CD14-positive monocyte (primary cell): ENCODE results near the gene LRRC10. TPM values are rescaled to one million over a fixed set of nuclear protein-coding genes. Genes with fewer than 3 reads are reported as not detected.

Experiments
- DNase-seq, 3 donors: peaks; one replicate each; pipeline ENCODE4 v3.0.0-alpha.2; 2011 to 2022
- H2AFZ ChIP-seq: 2 replicates; pipeline ENCODE4 v1.6.0; 2012; ENCODE audit warnings: mild to moderate bottlenecking, low read depth, low read length, inconsistent platforms; ENCODE audit not compliant: insufficient read depth, poor library complexity, severe bottlenecking
- H3K27ac ChIP-seq, 2 donors: 1 replicate in 1 of 2; 2 replicates in 1 of 2; pipeline ENCODE4 v1.5.1; 2012 to 2013; ENCODE audit warnings: low read length in 2 of 2, control low read depth in 1 of 2, inconsistent platforms in 1 of 2, low read depth in 1 of 2, mild to moderate bottlenecking in 1 of 2
- H3K27me3 ChIP-seq, 2 donors: one replicate each; pipeline versions ENCODE4 v1.6.0 to v1.6.1; 2011 to 2013; ENCODE audit warnings: low read length in 2 of 2; ENCODE audit not compliant: control insufficient read depth in 2 of 2, insufficient read depth in 2 of 2
- H3K36me3 ChIP-seq, 2 donors: replicated peaks in 1 of 2; 1 replicate in 1 of 2; 2 replicates in 1 of 2; pipeline versions ENCODE4 v1.5.1 to v1.6.1; 2012 to 2013; ENCODE audit warnings: low read length in 2 of 2, control low read depth in 1 of 2, inconsistent platforms in 1 of 2, mild to moderate bottlenecking in 1 of 2; ENCODE audit not compliant: insufficient read depth in 2 of 2, control insufficient read depth in 1 of 2
- H3K4me1 ChIP-seq, 2 donors: 1 replicate in 1 of 2; 2 replicates in 1 of 2; pipeline versions ENCODE4 v1.5.1 to v1.6.1; 2012 to 2013; ENCODE audit warnings: low read length in 2 of 2, control low read depth in 1 of 2, inconsistent platforms in 1 of 2, mild to moderate bottlenecking in 1 of 2, moderate library complexity in 1 of 2; ENCODE audit not compliant: insufficient read depth in 2 of 2, control insufficient read depth in 1 of 2
- H3K4me2 ChIP-seq: replicated peaks from 2 replicates; pipeline ENCODE3; 2012; ENCODE audit warnings: low read length, moderate library complexity, mild to moderate bottlenecking; ENCODE audit not compliant: poor library complexity, severe bottlenecking; ENCODE audit errors: extremely low read depth
- H3K4me3 ChIP-seq, 3 experiments: fragments of 200-600 bp in 1 of 3; sonication (generic) in 1 of 3; replicated peaks in 1 of 3; 1 replicate in 2 of 3; 2 replicates in 1 of 3; pipeline ENCODE4 v1.5.1; 2011 to 2013; ENCODE audit warnings: low read length in 3 of 3, mild to moderate bottlenecking in 3 of 3, control low read depth in 2 of 3, low read depth in 2 of 3, inconsistent platforms in 1 of 3, moderate library complexity in 1 of 3
- H3K79me2 ChIP-seq: 2 replicates; pipeline ENCODE4 v1.6.0; 2012; ENCODE audit warnings: mild to moderate bottlenecking, control low read depth, inconsistent platforms, low read length, moderate library complexity; ENCODE audit not compliant: insufficient read depth
- H3K9ac ChIP-seq: 2 replicates; pipeline ENCODE4 v1.6.0; 2017; ENCODE audit warnings: low read length, mild to moderate bottlenecking; ENCODE audit not compliant: insufficient read depth, poor library complexity, severe bottlenecking
- H3K9me3 ChIP-seq, 2 donors: replicated peaks in 1 of 2; 1 replicate in 1 of 2; 2 replicates in 1 of 2; pipeline versions ENCODE4 v1.5.1 to v1.6.1; 2012 to 2013; ENCODE audit warnings: low read length in 2 of 2, control low read depth in 1 of 2; ENCODE audit not compliant: control insufficient read depth in 1 of 2, insufficient read depth in 1 of 2
- H4K20me1 ChIP-seq: 2 replicates; pipeline ENCODE4 v1.6.0; 2012; ENCODE audit warnings: mild to moderate bottlenecking, low read length, control low read depth, moderate library complexity; ENCODE audit not compliant: insufficient read depth
- H3K27ac Mint-ChIP-seq, 7 donors: one replicate each; pipeline ENCODE4 v1.8.0; 2020; ENCODE audit warnings: mild to moderate bottlenecking in 7 of 7, mixed read lengths in 7 of 7, moderate library complexity in 6 of 7, inconsistent platforms in 2 of 7
- H3K27me3 Mint-ChIP-seq, 3 donors: one replicate each; pipeline ENCODE4 v1.8.0; 2021 to 2022; ENCODE audit warnings: low read depth in 3 of 3, mild to moderate bottlenecking in 3 of 3, mixed read lengths in 3 of 3, moderate library complexity in 3 of 3, inconsistent platforms in 1 of 3
- H3K36me3 Mint-ChIP-seq, 2 donors: one replicate each; pipeline ENCODE4 v1.8.0; 2020; ENCODE audit warnings: mixed read lengths in 2 of 2, inconsistent platforms in 1 of 2, mild to moderate bottlenecking in 1 of 2
- H3K4me1 Mint-ChIP-seq: one replicate; pipeline ENCODE4 v1.8.0; 2020; ENCODE audit warnings: mild to moderate bottlenecking, mixed read lengths
- H3K4me3 Mint-ChIP-seq, 2 donors: one replicate each; pipeline ENCODE4 v1.8.0; 2020; ENCODE audit warnings: mild to moderate bottlenecking in 2 of 2, mixed read lengths in 2 of 2, moderate library complexity in 1 of 2
- H3K9me3 Mint-ChIP-seq, 7 donors: one replicate each; pipeline ENCODE4 v1.8.0; 2020 to 2022; ENCODE audit warnings: mixed read lengths in 7 of 7, mild to moderate bottlenecking in 6 of 7, moderate library complexity in 6 of 7, inconsistent platforms in 2 of 7
- WGBS: methylation state at CpG from one replicate; pipeline ENCODE4 v1.1.5; 2013; ENCODE audit warnings: missing lambda C conversion rate; ENCODE audit not compliant: insufficient coverage; 5-methylcytosine and 5-hydroxymethylcytosine counted together
- intact Hi-C, 2 donors: fragments of 100-400 bp; cut with micrococcal nuclease; formaldehyde crosslinking; loops; one replicate each; pipeline versions ENCODE4 v1.15.0 to v1.15.1; 2023
- polyA plus RNA-seq, 3 donors: library from polyadenylated mRNA; depleted of rRNA in 1 of 3; unstranded in 2 of 3; stranded (reverse) in 1 of 3; fragments of 300-500 nt in 2 of 3; fragments of >200 nt in 1 of 3; fragmentation: Illumina TruSeq in 2 of 3; gene quantifications; 1 replicate in 2 of 3; 2 replicates in 1 of 3; pipeline ENCODE4 v1.2.3, GENCODE V29; 2012 to 2021
- TF ChIP-seq, protein P1 (sequence below): fragments of 200-600 bp; IDR thresholded peaks from one replicate; pipeline ENCODE4 v1.8.0; 2022; ENCODE audit warnings: antibody characterized with exemption, mild to moderate bottlenecking

LRRC10 gene
- polyA plus RNA-seq, 3 donors = not detected

DNA sequence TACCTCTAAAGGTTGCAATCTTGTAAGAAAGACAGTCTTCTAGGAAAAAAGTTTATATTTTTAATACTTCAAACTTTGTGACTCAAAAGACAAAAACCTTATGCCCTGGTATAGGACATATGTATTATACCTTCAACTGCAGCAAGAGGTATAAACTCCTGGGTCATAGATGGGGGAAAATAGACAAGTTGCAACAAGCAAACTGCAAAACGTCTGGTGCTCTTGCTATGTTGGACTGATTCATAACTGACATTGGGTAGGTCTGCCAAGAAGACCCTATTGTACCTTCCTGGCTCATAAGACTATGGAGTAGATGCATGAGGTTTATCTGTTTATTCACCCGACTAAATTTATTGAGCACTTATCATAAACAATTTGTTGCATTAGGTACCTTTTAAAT is 47.5 kb upstream of the LRRC10 start:
- peaks cover 0 to 7% of the 10 kb centered on the region in 2 donors for H3K4me1 ChIP-seq
- intact Hi-C loops = no loop called here
- H3K4me1 Mint-ChIP-seq = no peaks in the 10 kb centered on the region
- H3K79me2 ChIP-seq = no peaks in the 10 kb centered on the region
- H3K27me3 ChIP-seq = peaks cover 0 to 2% of the 10 kb centered on the region in 2 donors
- H3K27ac ChIP-seq = no peak overlapping the region
- no peaks in the 10 kb centered on the region for H3K9me3 ChIP-seq
- peaks cover 0 to 3% (median 0%) of the 10 kb centered on the region in 7 donors for H3K9me3 Mint-ChIP-seq
- H3K36me3 ChIP-seq = no peaks in the 10 kb centered on the region
- no peak overlapping the region for H3K9ac ChIP-seq
- peaks cover 0 to 4% (median 2%) of the 10 kb centered on the region in 3 donors for H3K27me3 Mint-ChIP-seq
- H3K27ac Mint-ChIP-seq = no peak overlapping the region
- H4K20me1 ChIP-seq = no peaks in the 10 kb centered on the region
- H2AFZ ChIP-seq = no peak overlapping the region
- H3K4me2 ChIP-seq = no peak overlapping the region
- WGBS = no CpG with 5 or more reads among the region's 2 CpGs
- no peak overlapping the region for H3K4me3 ChIP-seq
- H3K36me3 Mint-ChIP-seq = no peaks in the 10 kb centered on the region
- no peak overlapping the region for H3K4me3 Mint-ChIP-seq
- TF ChIP-seq, protein P1, sequence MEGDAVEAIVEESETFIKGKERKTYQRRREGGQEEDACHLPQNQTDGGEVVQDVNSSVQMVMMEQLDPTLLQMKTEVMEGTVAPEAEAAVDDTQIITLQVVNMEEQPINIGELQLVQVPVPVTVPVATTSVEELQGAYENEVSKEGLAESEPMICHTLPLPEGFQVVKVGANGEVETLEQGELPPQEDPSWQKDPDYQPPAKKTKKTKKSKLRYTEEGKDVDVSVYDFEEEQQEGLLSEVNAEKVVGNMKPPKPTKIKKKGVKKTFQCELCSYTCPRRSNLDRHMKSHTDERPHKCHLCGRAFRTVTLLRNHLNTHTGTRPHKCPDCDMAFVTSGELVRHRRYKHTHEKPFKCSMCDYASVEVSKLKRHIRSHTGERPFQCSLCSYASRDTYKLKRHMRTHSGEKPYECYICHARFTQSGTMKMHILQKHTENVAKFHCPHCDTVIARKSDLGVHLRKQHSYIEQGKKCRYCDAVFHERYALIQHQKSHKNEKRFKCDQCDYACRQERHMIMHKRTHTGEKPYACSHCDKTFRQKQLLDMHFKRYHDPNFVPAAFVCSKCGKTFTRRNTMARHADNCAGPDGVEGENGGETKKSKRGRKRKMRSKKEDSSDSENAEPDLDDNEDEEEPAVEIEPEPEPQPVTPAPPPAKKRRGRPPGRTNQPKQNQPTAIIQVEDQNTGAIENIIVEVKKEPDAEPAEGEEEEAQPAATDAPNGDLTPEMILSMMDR = no peak
- DNase-seq = no peak

DNA sequence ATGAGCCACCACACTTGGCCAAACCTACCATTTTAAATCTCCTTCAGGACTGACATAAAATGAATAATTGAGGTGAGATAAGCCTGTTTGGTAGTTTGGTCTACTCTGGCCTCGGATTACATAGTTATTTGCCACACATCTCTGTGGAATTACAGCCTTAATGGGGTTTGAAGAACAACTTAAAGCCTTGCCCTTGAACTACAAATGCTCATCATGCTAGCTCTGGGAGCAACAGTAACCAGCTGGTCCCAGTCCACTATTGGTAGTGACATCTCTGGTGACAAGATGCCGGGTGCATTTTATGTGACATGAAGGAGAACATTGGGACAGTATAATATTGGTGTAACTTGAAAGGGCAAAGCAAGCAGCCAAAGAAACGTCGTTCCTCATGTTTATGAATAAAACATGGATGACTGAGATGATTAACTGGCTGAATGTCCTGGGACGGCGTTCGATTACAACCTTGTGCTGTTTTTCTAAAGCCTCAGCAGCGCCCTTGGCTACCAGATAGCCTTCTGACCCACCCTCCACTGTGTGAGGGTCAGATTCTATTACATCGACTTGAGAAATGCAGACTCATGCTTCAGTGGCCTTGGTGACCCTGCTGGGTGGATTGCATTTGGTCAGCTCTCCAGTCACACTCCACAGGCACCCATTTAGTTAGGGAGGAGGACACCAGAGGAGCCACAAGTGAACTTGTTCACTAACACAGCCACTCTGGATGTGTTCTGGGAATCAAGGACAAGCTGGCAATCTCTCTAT is 46.9 kb upstream of the LRRC10 start:
- Histone ChIP-seq H3K4me2 (no peak overlapping the region), H3K4me3 (no peak overlapping the region), H3K79me2 (no peaks in the 10 kb centered on the region), H3K36me3 (no peaks in the 10 kb centered on the region), H3K4me1 (peaks cover 0 to 7% of the 10 kb centered on the region in 2 donors), H2AFZ (no peak overlapping the region), H3K9me3 (no peaks in the 10 kb centered on the region), H3K9ac (no peak overlapping the region), H4K20me1 (no peaks in the 10 kb centered on the region), H3K27ac (no peak overlapping the region), H3K27me3 (peaks cover 0 to 2% of the 10 kb centered on the region in 2 donors)
- H3K4me3 Mint-ChIP-seq = no peak overlapping the region
- H3K4me1 Mint-ChIP-seq = no peaks in the 10 kb centered on the region
- peaks cover 0 to 3% (median 0%) of the 10 kb centered on the region in 7 donors for H3K9me3 Mint-ChIP-seq
- WGBS = 98% methylated on average over 8 of the region's 9 CpGs
- H3K36me3 Mint-ChIP-seq = no peaks in the 10 kb centered on the region
- H3K27me3 Mint-ChIP-seq = peaks cover 0 to 4% (median 2%) of the 10 kb centered on the region in 3 donors
- intact Hi-C loops = no loop called here
- H3K27ac Mint-ChIP-seq = no peak overlapping the region
- DNase-seq = no peak
- TF ChIP-seq, protein P1 = no peak
